ENCODE data around the gene CELF2.

DNA sequence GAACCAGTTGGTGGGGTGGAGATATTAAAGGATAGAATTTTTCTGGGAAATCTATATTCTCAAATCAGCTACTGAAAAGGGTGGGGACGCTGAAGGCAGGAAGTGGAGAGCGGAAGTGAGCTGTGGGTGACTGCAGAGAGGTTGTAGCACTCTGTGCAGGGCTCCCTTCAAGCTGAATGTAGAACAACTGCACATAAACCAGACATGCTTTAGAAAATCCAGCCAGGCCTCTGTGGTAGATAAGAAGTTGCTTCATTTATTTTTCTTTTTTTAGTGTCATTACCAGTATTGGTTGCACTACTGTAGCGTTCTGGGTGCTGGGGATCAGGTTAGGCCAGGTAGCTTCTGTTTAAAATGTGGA, 127.8 kb downstream of the CELF2 start:
- TF ChIP-seq, protein P1, sequence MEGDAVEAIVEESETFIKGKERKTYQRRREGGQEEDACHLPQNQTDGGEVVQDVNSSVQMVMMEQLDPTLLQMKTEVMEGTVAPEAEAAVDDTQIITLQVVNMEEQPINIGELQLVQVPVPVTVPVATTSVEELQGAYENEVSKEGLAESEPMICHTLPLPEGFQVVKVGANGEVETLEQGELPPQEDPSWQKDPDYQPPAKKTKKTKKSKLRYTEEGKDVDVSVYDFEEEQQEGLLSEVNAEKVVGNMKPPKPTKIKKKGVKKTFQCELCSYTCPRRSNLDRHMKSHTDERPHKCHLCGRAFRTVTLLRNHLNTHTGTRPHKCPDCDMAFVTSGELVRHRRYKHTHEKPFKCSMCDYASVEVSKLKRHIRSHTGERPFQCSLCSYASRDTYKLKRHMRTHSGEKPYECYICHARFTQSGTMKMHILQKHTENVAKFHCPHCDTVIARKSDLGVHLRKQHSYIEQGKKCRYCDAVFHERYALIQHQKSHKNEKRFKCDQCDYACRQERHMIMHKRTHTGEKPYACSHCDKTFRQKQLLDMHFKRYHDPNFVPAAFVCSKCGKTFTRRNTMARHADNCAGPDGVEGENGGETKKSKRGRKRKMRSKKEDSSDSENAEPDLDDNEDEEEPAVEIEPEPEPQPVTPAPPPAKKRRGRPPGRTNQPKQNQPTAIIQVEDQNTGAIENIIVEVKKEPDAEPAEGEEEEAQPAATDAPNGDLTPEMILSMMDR (IDR thresholded peaks at IDR 0.05) = no peak
- TF ChIP-seq POLR2A (IDR thresholded peaks at IDR 0.05) (no peak), EP300 (IDR thresholded peaks at IDR 0.05) (no peak)
